NOMO-1 (cell line): ENCODE data around the gene SPAG5.

ENCODE experiments used
- DNase-seq, 2 experiments: peaks; one replicate each; lab custom pipeline; 2025; ENCODE audit not compliant: unreplicated experiment in 2 of 2; lab: John Stamatoyannopoulos, UW

Gene SPAG5, protein sequence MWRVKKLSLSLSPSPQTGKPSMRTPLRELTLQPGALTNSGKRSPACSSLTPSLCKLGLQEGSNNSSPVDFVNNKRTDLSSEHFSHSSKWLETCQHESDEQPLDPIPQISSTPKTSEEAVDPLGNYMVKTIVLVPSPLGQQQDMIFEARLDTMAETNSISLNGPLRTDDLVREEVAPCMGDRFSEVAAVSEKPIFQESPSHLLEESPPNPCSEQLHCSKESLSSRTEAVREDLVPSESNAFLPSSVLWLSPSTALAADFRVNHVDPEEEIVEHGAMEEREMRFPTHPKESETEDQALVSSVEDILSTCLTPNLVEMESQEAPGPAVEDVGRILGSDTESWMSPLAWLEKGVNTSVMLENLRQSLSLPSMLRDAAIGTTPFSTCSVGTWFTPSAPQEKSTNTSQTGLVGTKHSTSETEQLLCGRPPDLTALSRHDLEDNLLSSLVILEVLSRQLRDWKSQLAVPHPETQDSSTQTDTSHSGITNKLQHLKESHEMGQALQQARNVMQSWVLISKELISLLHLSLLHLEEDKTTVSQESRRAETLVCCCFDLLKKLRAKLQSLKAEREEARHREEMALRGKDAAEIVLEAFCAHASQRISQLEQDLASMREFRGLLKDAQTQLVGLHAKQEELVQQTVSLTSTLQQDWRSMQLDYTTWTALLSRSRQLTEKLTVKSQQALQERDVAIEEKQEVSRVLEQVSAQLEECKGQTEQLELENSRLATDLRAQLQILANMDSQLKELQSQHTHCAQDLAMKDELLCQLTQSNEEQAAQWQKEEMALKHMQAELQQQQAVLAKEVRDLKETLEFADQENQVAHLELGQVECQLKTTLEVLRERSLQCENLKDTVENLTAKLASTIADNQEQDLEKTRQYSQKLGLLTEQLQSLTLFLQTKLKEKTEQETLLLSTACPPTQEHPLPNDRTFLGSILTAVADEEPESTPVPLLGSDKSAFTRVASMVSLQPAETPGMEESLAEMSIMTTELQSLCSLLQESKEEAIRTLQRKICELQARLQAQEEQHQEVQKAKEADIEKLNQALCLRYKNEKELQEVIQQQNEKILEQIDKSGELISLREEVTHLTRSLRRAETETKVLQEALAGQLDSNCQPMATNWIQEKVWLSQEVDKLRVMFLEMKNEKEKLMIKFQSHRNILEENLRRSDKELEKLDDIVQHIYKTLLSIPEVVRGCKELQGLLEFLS

DNA sequence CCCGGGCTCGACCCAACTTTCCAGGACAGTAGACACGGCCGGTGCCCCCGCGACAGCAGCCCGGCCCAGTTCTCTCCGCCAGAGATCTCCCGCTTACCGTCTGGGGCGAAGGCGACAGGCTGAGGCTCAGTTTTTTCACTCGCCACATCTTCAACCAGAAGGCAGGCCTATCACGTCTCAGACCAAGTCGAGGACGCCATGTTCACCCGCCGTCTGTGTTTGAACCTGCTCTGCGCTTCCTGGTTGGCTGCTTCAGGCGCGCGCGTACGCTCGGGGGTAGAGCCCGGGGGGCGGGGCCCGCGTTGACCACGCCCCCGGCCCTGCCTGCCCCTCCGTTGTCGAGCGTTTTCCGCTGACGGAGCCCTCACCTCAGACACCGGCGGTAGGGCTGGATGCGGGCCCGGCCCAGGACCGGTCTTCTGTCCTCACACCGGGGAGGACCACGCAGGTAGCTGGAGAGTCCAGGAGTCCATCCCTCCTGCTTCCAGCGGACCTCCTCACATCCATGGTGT, at the start of gene SPAG5:
TSS of gene SPAG5 (minus strand) at position 227 of the 512 bp plus-strand sequence. CDS start at position 148, 79 bp downstream.
- peak; percentile 91 to 93 for DNase-seq

DNA sequence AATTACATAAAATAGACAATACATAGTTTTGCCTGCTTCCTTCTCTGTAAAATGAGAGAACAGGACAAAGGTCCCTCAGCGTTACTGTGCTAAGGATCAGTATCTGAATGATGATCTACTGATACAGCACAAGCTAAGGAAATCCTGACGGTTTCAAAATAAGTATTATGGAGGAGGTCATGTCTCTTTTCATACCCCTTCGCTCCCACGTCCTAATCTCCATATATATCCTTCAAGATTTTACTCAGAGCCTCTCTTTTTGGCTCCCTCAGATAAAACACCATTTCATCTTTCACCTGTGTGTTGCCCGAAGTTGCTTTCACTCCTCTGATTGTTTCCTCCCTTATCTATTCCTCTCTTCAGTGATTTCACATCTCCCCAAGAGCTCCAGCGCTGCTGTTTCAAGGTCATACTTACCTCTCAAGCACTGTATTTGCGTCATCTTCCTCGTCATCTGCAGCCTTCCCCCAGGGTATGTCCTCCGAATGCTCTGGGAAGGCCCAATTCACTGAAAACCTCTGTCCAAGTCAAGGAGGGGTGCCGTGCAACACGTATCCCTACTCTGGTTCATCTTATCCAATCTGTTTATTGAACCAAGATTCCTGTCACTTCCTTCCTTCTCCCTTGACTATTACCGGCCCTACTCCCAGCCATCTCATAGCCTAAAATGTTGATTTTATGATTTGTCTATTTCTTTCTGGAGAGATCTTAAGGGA, 47.4 kb upstream of the SPAG5 start:
- no peak for DNase-seq

DNA sequence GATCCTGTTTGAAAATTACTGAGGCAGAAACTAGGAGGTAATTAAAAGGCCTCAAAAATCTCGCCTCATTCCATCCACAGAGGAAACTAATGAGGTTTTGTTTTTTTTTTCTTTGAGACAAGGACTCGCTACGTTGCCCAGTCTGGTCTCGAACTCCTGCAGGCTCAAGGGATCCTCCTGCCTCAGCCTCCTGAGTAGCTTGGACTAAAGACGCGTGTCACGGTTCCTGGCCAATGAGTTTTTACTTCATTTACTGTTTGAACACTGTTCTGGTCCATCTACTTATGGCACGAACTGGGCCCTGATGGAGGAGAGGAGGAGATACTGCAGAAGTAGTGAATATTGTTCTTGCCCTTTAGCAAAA, 46.7 kb upstream of the SPAG5 start:
- no peak for DNase-seq

DNA sequence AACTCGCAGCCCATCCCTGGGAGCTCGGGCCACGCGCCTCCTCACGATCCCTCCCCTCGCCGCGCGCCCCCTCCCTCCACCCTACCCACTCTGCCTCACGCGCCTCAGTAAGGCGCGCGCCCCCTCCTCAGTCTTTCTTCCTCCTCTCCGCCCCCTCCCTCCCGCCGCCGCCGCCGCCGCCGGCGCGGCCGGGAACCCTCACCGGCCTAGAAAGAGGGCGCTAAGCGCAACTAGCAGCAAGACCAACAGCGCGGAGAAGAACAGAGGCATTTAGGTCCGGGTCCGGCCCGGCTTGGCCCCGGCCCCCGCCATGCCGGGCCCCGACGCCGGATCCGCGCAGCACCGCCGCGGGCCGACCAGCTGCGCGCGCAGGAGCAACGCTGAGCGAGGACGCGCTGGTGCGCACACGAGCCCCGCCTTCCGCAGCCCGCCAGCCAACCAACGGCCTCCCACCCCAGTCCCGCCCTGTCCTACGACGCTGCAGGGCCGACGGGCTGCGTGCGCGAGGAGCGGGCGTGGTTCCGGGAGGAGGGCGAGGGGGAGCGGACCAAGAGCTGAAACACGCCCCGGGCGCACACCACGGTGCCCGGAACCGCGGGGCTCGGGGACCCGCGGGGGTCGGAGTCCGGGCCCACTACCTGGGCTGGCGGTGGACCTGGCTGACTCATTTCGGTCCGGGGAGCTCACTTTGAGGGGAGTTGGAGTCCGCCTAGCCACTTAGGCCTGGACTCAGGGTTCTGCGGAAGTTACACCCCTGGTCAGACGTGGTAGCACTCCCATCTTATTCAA, 46.2 kb upstream of the SPAG5 start, which contains the start of gene BLTP2:
TSS of gene BLTP2 (minus strand) at position 372 of the 789 bp plus-strand sequence. CDS start at position 270, 102 bp downstream.
- peak; percentile 94 to 97 for DNase-seq

DNA sequence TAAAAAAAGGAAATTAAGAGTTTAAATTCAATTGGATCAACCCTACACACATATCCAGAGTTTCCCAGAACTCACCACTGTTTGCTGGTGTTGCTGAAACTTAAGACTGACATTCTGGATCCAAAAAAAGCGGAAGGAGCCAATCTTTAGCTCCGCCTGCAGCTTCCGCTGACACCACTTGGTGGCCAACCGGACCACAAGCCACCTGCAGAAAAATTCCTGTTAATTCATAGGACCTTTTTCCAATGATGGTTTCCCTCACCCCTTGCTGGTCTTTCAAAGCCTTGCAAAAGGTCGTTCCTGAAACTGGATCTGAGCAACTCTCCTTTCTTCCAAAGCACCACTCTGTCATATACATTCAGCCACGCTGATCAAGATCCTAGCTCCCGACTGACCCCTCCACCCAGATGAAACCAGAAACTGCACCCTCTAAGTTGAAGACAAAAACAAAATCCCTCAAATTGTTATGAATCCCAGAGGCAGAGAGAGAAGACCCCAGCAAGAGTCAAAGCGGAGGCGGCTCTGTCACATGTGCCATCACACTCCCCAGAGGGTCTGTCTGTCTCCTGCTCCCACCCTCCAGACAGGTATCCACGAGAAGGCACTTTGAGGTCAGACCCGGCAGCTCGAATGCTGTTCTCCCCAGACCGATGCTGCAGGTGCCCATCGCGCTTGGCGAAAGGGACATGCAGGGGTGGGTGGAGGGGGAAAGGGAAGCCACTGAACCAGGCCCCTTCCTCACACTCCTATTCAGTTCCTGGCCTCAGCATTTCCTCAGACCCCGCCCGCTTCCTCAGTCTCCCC, 45.4 kb upstream of the SPAG5 start:
- peak; percentile 39 to 73 for DNase-seq

DNA sequence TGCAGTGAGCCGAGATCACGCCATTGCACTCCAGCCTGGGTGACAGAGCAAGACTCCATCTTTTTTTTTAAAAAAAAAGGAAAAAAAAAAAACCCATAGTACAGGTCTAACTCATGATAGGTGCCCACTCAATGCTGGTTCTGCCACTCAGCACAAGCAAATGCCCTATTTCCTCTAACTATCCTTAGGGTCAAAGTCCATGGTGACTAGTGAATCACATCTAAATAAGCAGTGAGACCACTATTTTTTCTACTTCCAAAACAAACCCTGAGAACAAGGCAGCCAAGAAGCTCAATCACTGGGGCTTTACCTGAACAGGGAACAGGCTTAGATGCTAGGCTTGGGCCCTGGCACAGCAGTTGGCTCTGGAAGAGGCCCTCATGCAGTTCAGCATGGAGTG, 42.8 kb upstream of the SPAG5 start:
- DNase-seq, result no peak

DNA sequence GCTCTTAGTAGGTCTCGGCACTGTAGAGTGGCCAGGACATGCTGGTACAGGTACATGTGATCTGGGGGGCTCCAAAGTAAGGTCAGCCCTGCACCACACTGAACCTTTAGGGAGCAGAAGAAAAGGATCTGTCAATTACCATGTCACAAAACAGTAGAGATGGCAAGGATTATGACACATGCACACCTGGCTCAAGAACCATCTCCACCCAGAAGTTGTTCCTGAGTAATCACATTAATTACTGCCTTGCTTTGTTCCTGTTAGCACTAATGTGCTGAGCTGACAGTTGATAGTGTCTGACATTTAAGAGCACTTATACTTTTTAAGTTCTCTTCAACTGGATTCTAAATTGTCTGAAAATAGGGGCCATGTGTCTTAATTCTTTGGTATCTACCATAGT, 36.7 kb upstream of the SPAG5 start:
- DNase-seq, result no peak

DNA sequence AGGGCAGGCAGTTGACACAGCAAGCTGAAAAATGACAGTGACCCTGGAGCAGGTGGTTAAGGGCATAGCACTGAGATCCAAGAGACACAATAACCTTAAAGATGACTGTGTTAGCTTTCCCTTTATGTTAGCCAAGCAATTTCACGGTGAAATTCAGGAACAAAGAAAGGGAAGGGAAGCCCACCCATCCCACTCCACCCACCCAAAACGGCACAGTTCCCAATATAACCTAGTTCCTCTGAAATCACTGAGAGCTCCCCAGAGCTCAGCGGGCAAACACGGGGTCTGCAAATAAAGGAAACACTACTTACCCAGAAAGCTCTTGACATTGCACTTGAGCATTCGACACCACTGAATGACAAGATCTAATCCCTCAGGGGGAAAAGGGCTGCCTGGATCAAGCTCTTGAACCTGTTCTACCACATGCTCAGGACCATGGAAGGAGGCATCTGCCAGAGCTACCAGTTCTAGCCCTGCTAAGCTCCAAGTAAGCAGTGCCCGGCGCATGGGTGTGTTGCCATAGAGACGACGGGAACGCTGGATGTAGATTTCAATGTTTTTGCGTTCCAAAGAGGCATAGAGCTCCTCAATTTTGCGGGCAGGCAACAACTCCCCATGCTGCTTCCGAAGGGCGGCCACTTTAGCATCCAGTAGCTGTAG, 35.5 kb upstream of the SPAG5 start:
- no peak for DNase-seq

DNA sequence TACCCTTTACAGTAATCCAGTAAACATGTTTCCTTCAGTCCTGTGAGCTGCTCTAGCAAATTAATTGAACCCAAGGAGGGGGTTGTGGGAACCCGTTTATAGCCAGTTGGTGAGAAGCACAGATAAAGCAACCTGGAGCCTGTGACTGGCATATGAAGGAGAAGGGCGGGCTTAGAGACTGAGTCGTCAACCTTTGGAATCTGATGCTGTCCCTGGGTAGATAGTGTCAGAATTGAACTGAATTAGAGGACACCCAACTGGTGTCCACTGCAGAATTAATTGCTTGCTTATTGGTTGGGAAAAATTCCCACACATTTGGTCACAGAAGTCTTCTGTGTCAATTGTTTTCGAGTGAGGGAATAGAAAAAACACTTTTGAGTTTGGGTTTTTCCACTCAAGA, 28.0 kb upstream of the SPAG5 start:
- no peak for DNase-seq

DNA sequence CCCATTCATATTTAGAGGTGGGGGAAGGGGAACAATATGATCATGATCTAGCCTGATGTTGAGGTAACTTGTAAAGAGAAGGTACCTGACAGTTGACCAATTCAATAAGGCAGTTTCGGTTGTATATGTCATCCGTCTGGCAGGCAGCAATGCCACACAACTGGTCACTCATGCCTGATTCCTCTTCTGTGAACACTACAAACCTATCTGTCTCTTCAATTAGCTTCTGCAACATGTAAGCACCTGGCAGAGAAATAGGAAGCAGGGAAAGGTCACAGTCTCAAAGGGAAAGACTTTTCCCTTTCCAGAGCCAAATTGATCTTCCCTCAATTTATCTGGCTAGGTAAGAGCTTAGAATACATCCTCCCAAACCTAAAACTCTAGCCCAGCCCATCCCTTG, 25.3 kb upstream of the SPAG5 start:
- no peak for DNase-seq

DNA sequence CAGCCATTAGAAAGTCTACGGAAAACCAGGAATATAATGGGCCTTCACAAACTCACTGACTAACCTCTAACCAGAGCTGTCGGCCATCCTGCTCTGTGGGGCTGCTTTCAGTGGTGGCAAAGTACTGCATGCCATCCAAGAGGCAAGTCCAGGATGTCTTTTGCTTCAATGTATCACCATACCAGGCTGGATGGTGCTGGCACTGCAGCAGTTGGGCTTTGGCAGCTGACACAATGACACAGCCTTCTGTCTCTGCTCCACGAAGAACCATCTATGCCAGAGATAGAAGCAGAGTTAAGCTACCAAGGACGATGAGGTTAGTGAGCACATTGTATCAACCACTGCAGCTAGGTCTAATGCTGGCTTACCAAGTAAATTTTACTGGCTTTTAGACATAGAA, 24.9 kb upstream of the SPAG5 start:
- no peak for DNase-seq

DNA sequence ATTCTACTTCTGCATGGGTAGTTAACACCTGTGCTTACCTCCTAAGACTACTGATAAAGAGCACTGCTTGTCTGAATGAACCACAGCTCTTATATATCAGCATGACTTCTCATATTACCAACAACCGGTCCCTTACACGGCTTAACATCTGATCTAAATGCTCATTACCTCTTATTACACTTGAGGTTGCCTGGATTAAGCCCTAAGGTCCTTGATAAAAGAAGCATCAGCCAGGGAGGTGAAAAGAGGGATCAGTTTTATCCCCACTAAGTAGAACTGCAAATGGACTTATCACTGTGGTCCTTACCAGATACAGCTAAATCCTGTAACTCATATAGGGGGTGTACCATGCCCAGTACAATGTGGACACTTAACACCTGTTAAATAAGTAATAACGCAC, 23.4 kb upstream of the SPAG5 start:
- DNase-seq, result no peak

DNA sequence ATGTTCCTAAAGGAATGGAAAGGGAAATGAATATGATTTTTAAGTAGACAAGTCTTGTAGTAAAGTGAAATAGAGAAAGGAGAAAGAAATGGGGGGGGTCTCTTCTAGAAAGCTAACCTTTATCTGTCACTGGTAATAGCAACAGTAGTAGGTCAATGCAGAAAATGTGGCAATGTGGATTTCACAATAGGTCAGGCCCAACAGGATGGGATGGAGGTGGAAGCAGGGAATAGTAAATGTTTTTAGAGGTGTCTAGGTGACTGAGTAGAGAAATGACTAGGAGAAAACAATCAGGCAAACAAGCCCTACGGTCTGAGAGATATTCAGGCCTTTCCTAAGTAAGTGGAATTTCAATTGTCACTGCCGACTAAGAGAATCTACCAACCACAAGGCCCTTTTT, 21.2 kb upstream of the SPAG5 start:
- no peak for DNase-seq

DNA sequence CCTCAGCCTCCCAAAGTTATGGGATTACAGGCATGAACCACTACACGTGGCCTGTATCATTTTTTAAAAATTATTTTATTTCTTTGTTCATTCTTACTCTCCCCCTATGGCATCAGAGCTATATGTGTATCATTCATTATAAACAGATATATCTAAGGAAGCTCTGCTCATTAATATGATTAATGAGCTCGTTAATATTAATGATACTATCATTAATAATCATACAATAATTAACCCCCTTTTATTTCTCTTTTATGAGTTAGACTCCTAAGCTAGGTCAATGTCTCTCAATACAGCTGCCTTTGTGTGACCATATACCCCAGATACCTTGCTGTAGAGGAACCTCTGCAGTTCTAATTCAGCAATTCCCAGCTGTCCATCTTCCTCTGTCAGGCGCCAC, 19.6 kb upstream of the SPAG5 start:
- DNase-seq, result no peak

DNA sequence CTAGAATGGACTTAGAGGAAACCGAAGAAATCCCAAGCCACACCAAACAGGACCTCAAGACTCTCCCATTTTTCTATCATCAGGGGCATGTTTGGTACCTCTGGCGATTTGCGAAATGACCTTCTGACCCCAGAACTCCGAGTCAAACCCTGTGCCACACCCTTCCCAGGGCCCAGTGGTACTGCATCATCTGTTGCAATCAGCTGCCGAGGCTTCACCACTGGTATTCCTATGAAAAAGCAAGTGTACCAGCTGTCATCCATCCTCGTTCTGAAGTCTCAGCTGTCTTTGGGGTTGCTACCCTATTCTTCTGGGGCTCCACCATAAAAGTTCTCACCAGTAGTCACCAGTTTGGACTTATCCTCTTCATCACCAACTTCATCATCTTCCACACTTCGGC, 17.5 kb upstream of the SPAG5 start:
- DNase-seq, result no peak

DNA sequence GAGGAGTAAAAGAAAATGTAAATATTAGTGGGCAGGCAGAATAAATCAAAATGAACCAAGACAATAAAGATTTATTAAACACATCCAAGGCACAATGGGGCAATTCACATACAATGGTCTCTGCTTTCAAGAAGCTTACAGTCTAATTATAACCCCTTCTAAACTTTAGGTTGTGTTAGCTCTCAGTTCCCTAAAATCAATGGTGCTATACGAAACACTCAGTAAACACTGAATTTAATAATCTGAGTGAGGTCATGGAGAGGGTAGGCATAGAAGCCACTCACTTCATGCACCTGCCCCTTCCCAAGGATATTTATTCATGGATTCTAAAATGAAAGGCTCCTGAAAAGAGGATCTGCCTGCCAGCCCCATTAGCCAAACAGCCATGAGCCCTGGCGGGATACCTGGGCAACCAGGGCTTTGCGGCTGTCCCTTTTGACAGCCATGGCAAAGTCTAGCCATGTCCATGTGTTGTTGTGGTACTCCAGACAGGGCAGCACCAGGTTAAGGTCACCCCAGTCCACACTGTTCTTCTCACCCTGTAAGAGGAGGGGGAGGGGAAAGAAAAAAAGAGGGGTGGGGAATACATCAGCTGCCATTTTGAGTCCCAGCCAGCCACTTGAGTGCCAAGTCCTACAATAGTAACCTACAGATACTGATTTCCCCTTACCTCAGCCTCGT, 16.6 kb upstream of the SPAG5 start:
- no peak for DNase-seq

DNA sequence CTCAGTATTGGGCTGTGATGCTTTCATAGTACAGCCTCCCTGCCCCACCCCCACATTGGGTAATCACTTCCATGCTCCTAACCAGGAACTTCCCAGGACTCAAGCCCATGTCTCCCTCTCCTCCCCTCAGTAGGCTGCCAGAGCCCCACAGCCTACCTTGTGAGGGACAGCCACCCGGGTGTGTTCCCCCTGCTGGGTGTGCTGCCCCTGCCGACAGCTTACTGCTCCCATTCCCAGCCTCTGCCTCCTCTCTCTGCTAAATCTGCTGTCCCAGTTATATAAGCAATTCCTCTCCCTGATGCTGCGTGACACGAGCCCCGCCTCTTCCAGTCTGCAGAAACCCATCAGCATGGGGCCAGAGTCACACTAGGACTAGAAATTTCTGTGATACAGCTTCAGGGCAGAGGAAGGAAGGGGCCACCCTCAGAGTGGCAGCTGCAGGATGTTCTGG, 15.1 kb upstream of the SPAG5 start, which contains the start of gene RSKR:
TSS of gene RSKR (minus strand) at position 255 of the 451 bp plus-strand sequence. CDS start at position 231, 24 bp downstream.
- DNase-seq, result no peak
